NCI-H748 treated with DMSO at 0.1 percent for 48 hours (cell line): Measurements from ENCODE around the gene PUSL1.

Experiments used
- DNase-seq: peaks from one replicate; lab custom pipeline; 2025; lab: John Stamatoyannopoulos, UW

Gene PUSL1

GRCh38 chr1:1325288-1326074, 17.1 kb downstream of the PUSL1 start:
- no peak for DNase-seq

- DNase-seq = no peak
Observed at GRCh38 chr1:1326075-1326605, 17.7 kb downstream of the PUSL1 start.

- DNase-seq = no peak
Observed at GRCh38 chr1:1327291-1327690, 18.9 kb downstream of the PUSL1 start.

GRCh38 chr1:1328254-1328653, 19.9 kb downstream of the PUSL1 start:
- DNase-seq = no peak

GRCh38 chr1:1329304-1330210, 21.2 kb downstream of the PUSL1 start:
- no peak for DNase-seq

GRCh38 chr1:1330366-1331067, 22.1 kb downstream of the PUSL1 start:
- no peak for DNase-seq

- DNase-seq = no peak
Observed at GRCh38 chr1:1331068-1331965, 22.9 kb downstream of the PUSL1 start, which contains the start of gene TAS1R3. TSS of gene TAS1R3 (plus strand) at chr1:1331280. CDS start at chr1:1331346, 66 bp downstream.

GRCh38 chr1:1332031-1332755, 23.8 kb downstream of the PUSL1 start:
- DNase-seq = no peak

GRCh38 chr1:1332774-1333480, 24.5 kb downstream of the PUSL1 start:
- no peak for DNase-seq

- DNase-seq = no peak
Observed at GRCh38 chr1:1333551-1334241, 25.3 kb downstream of the PUSL1 start.

GRCh38 chr1:1334835-1335234, 26.4 kb downstream of the PUSL1 start:
- DNase-seq = no peak

- DNase-seq = no peak
Observed at GRCh38 chr1:1335283-1335682, 26.9 kb downstream of the PUSL1 start.

GRCh38 chr1:1335792-1336248, 27.4 kb downstream of the PUSL1 start:
- no peak for DNase-seq

- DNase-seq = no peak
Observed at GRCh38 chr1:1336446-1336845, 28.0 kb downstream of the PUSL1 start.

- no peak for DNase-seq
Observed at GRCh38 chr1:1336931-1337792, 28.8 kb downstream of the PUSL1 start.

GRCh38 chr1:1337793-1338147, 29.4 kb downstream of the PUSL1 start:
- no peak for DNase-seq

GRCh38 chr1:1338278-1338677, 29.9 kb downstream of the PUSL1 start:
- no peak for DNase-seq

- DNase-seq = no peak
Observed at GRCh38 chr1:1340185-1340584, 31.8 kb downstream of the PUSL1 start.
